GM10248 (cell line): Measurements from ENCODE around the gene CPT1B.
A peak's percentile ranks its signal among the peaks of the same experiment; 100 is the strongest.

Source experiments
- CTCF ChIA-PET: fragments of 300-600 bp; sonication (Branson Sonifier 250); formaldehyde crosslinking; extraction: SDS; loops from one replicate; lab custom pipeline; 2021; ENCODE audit warnings: antibody characterized with exemption; lab: Yijun Ruan, JAX
- POLR2A ChIA-PET: fragments of 350-650 bp; sonication (Branson Sonifier 250); formaldehyde crosslinking; extraction: SDS; loops from one replicate; lab custom pipeline; 2020; ENCODE audit warnings: antibody characterized with exemption; lab: Yijun Ruan, JAX
- DNase-seq: peaks from one replicate; pipeline ENCODE4 v3.0.0; 2012; ENCODE audit errors: extremely low spot score
- CTCF ChIP-seq: IDR thresholded peaks from 2 replicates; pipeline ENCODE4 v1.5.1; 2012; ENCODE audit warnings: mild to moderate bottlenecking, low read depth; ENCODE audit errors: extremely low read depth, missing control alignments, control extremely low read depth

The CPT1B gene

GRCh38 chr22:50603511-50604255 is 25.5 kb upstream of the CPT1B start:
- ChIA-PET POLR2A (no interaction called here), CTCF (interaction anchor here (2.1 kb wide), 1 partner anchor 17 kb away, joined by 5 read pairs; no protein-coding TSS in a partner anchor)
- no peak for DNase-seq
- no peak for TF ChIP-seq CTCF

- CTCF ChIA-PET, result interaction anchor here (1.5 to 2.1 kb wide), 2 partner anchors 19 to 76 kb away, joined by 3 to 5 read pairs; partner anchors contain the start of gene SCO2
- no peak for TF ChIP-seq CTCF
- no peak for DNase-seq
- POLR2A ChIA-PET, result no interaction called here
Observed at GRCh38 chr22:50602338-50602700, 24.1 kb upstream of the CPT1B start.

- no peak for DNase-seq
- no peak for TF ChIP-seq CTCF
- POLR2A ChIA-PET, result no interaction called here
- CTCF ChIA-PET, result interaction anchor here (1.5 kb wide), 1 partner anchor 76 kb away, joined by 3 read pairs; the partner anchor contains the start of gene SCO2
Observed at GRCh38 chr22:50601669-50602337, 23.6 kb upstream of the CPT1B start.

- TF ChIP-seq CTCF, result no peak
- CTCF ChIA-PET, result interaction anchor here (1.5 kb wide), 1 partner anchor 75 kb away, joined by 3 read pairs; the partner anchor contains the start of gene SCO2
- POLR2A ChIA-PET, result no interaction called here
- no peak for DNase-seq
Observed at GRCh38 chr22:50600967-50601668, 22.9 kb upstream of the CPT1B start.

- CTCF ChIA-PET, result no interaction called here
- no peak for TF ChIP-seq CTCF
- POLR2A ChIA-PET, result no interaction called here
Observed at GRCh38 chr22:50600538-50600937, 22.3 kb upstream of the CPT1B start, which contains the start of gene MAPK8IP2. Gene MAPK8IP2, plus strand, starts transcription at chr22:50600793. Its CDS starts 26 bp downstream, at chr22:50600819.

GRCh38 chr22:50599816-50600455 is 21.7 kb upstream of the CPT1B start:
- CTCF ChIA-PET, result no interaction called here
- POLR2A ChIA-PET, result no interaction called here
- TF ChIP-seq CTCF, result no peak
- peak; percentile 85 for DNase-seq

More at GRCh38 chr22:50600538-50600937, 22.3 kb upstream of the CPT1B start, which contains the start of gene MAPK8IP2:
- no peak for DNase-seq
